OCI-LY7 (cell line): ENCODE results near the gene MED14.

Source experiments
- CTCF ChIP-seq: fragments of 200-600 bp; sonication (generic); conservative IDR thresholded peaks from 2 replicates; pipeline ENCODE4 v1.5.1; 2014; ENCODE audit warnings: mild to moderate bottlenecking, antibody characterized with exemption, low read length, moderate library complexity, mixed read lengths
- EZH2phosphoT487 ChIP-seq: fragments of 200-600 bp; sonication (generic); IDR thresholded peaks from 2 replicates; pipeline ENCODE4 v1.6.1; 2018; ENCODE audit warnings: low read depth, borderline replicate concordance, mild to moderate bottlenecking, mixed run types, antibody characterized with exemption, low read length, moderate library complexity, mixed read lengths

GRCh38 chrX:40623665-40624064, 111.7 kb downstream of the MED14 start:
- TF ChIP-seq CTCF (no peak), EZH2phosphoT487 (no peak)
